ENCODE measurements around the gene FGD4. TPM values are rescaled to one million over a fixed set of nuclear protein-coding genes. Genes with fewer than 3 reads are reported as not detected.

The FGD4 gene
- total RNA-seq, 1 donor from 2014 or later: 55.6 TPM

DNA sequence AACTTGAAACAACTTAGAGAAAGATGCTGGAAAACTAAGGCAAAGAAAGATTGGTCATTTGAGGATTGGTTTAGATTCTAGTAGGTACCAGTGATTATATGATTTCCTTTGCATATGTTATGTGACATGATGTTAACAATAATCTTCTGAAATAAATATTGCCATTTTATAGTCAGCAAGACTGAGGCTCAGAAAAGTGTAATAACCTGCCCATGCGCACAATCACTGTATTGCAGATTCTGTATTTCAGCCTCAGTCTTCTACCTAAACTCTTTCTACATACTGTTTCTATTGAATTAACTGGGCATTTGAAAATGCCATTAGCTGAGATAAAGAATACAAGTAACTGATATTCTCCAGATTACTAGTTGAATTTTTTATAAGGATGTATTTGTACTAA, 61.3 kb downstream of the FGD4 start:
- TF ChIP-seq, protein P1, sequence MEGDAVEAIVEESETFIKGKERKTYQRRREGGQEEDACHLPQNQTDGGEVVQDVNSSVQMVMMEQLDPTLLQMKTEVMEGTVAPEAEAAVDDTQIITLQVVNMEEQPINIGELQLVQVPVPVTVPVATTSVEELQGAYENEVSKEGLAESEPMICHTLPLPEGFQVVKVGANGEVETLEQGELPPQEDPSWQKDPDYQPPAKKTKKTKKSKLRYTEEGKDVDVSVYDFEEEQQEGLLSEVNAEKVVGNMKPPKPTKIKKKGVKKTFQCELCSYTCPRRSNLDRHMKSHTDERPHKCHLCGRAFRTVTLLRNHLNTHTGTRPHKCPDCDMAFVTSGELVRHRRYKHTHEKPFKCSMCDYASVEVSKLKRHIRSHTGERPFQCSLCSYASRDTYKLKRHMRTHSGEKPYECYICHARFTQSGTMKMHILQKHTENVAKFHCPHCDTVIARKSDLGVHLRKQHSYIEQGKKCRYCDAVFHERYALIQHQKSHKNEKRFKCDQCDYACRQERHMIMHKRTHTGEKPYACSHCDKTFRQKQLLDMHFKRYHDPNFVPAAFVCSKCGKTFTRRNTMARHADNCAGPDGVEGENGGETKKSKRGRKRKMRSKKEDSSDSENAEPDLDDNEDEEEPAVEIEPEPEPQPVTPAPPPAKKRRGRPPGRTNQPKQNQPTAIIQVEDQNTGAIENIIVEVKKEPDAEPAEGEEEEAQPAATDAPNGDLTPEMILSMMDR (IDR thresholded peaks at IDR 0.05): no peak
- Histone ChIP-seq H3K4me3 (no peak overlapping the region), H3K27me3 (ENCODE audit: low read depth) (no peaks in the 10 kb centered on the region), H3K36me3 (no peaks in the 10 kb centered on the region), H3K9me3 (no peaks in the 10 kb centered on the region), H3K27ac (no peak overlapping the region), H3K4me1 (peaks cover 22% of the 10 kb centered on the region)
- DNase-seq: no peak
- intact Hi-C loops (cut with DNase I): no loop called here
- ATAC-seq: no peak

DNA sequence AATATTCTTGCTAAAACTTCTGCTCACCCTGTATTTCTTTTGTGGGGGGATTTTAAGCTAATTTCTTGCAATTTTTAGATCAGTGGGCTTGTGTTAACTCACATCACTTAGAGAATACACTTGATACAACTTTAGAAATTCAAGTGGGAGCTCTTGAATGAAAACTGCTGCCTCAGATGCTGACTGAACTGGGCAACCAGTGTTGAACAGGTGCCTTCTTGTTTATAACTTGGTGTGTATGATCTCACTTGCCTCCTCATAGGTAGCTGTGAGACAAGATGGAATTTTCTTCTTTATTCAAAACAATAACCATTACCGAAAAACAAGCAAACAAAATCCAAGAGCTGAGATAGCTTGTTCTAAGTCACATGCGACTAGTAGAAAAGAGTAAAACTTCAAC, 63.5 kb downstream of the FGD4 start:
- no peaks in the 10 kb centered on the region for H3K4me1 ChIP-seq
- H3K27me3 ChIP-seq (ENCODE audit: low read depth): no peaks in the 10 kb centered on the region
- peak in 1 of 2 donors; percentile 57 for ATAC-seq
- TF ChIP-seq, protein P1 (IDR thresholded peaks at IDR 0.05): no peak
- H3K36me3 ChIP-seq: no peaks in the 10 kb centered on the region
- no peaks in the 10 kb centered on the region for H3K9me3 ChIP-seq
- no peak for DNase-seq
- no peak overlapping the region for H3K4me3 ChIP-seq
- intact Hi-C loops (cut with DNase I): no loop called here
- no peak overlapping the region for H3K27ac ChIP-seq

DNA sequence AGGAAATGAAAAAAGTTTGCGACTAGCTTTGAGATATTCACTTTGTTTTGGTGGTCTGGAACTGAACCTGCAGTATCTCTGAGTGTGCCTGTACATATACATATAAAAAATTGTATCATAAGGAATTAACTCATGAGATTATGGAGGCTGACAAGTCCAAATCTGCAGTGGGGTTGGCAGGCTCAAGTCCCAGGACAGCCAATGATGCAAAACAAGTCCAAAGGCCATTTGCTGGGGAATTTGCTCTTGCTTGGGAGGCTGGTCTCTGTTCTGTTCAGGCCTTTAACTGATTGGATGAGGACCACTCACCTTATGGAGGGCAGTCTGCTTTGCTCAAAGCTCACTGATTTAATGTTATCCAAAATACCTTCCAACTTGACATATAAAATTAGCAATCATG, 66.8 kb downstream of the FGD4 start:
- no peak for DNase-seq
- TF ChIP-seq, protein P1 (IDR thresholded peaks at IDR 0.05): no peak
- intact Hi-C loops (cut with DNase I): no loop called here

DNA sequence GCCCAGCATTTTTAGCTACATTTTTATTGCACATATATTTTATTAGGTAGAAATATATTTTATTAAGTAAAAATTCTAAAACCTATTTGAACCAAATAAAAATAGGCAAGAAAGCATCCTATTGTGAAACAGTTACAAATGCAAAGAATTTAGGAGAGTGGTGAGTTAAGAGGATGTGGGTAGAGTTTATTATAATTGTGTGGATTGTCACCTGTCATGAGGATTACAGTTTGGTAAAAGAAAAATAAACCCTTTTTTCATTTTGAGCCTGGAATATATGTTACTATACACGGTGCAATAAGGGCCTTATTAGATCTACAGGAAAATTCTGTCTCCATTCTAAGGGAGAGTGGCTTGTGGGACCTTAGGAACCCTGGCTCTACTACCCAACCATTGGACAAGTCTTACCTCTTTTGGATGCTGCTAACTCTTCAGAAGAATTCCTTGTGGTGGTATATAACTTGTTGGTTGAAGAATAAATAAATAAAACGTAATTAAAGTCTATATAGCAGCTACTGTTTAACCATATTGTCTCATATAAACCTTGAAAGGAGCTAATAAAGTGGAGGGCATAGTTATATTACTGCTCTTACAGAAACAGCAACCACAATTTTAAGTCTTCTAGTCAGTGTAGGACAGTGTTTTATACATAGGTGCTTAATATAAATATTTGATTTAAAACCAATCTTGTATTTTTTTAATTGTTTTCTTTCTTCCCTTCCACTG, 67.8 kb downstream of the FGD4 start:
- TF ChIP-seq, protein P1 (IDR thresholded peaks at IDR 0.05): no peak
- intact Hi-C loops (cut with DNase I): no loop called here
- H3K4me1 ChIP-seq: no peaks in the 10 kb centered on the region

More for the DNA sequence above, 66.8 kb downstream of the FGD4 start:
- H3K9me3 ChIP-seq: no peaks in the 10 kb centered on the region
- H3K4me3 ChIP-seq: no peak overlapping the region
- H3K4me1 ChIP-seq: no peaks in the 10 kb centered on the region
- H3K27me3 ChIP-seq (ENCODE audit: low read depth): no peaks in the 10 kb centered on the region
- no peak for ATAC-seq
- H3K36me3 ChIP-seq: no peaks in the 10 kb centered on the region
- H3K27ac ChIP-seq: no peak overlapping the region

DNA sequence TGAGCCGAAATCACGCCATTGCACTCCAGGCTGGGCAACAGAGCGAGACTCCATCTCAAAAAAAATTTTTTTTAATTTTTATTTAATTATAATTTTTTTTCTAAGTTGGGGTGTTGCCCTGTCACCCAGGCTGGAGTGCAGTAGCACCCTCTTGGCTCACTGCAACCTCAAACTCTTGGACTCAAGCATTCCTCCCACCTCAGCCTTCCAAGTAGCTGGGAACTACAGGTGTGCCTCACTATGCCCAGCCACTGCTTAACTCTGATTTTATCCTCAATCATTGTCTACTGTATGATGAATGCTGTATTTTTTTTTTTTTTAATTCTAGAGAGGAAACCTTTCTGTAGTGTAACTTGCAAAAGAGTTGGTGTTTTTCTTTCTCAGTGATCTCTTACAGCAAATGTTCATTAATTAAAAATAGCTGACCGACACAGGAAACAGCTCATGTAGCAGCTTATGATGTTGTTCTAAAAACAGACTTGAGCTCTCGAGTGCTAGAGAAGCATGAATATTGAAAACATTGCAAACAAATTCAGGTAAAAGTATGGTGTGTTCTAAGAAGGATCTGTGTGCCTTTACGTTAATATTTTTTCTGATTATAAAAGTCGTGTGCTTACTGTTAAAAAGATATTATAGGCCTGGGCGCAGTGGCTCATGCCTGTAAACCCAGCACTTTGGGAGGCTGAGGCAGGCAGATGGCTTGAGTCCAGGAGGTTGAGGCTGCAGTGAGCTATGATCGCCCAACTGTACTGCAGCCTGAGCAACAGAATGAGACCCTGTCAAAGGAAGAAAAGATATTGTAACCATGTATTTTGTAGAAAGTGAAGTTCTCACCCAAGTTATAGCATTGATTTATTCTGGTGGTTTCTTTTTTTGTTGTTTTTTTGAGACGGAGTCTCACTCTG, 68.9 kb downstream of the FGD4 start:
- DNase-seq: no peak
- H3K36me3 ChIP-seq: no peaks in the 10 kb centered on the region
- ATAC-seq: no peak
- intact Hi-C loops (cut with DNase I): no loop called here
- H3K9me3 ChIP-seq: no peaks in the 10 kb centered on the region
- H3K27me3 ChIP-seq (ENCODE audit: low read depth): no peaks in the 10 kb centered on the region
- H3K27ac ChIP-seq: no peak overlapping the region
- no peaks in the 10 kb centered on the region for H3K4me1 ChIP-seq
- no peak overlapping the region for H3K4me3 ChIP-seq
- TF ChIP-seq, protein P1 (IDR thresholded peaks at IDR 0.05): no peak

More for the DNA sequence above, 67.8 kb downstream of the FGD4 start:
- Histone ChIP-seq H3K9me3 (no peaks in the 10 kb centered on the region), H3K27me3 (ENCODE audit: low read depth) (no peaks in the 10 kb centered on the region), H3K4me3 (no peak overlapping the region), H3K36me3 (no peaks in the 10 kb centered on the region), H3K27ac (no peak overlapping the region)
- no peak for DNase-seq
- no peak for ATAC-seq
